ENCODE results near the gene KCNN1. TPM values are rescaled to one million over a fixed set of nuclear protein-coding genes. Genes with fewer than 3 reads are reported as not detected.

Gene KCNN1
- total RNA-seq, 3 donors from 2014 or later: 0.79 TPM; not detected in 2

GRCh38 chr19:17929056-17929455 lies 37.9 kb upstream of the KCNN1 start:
- intact Hi-C loops (cut with DNase I, micrococcal nuclease): no loop called here
- Histone ChIP-seq H3K4me1 (ENCODE audit: low read depth) (peaks cover 17% of the 10 kb centered on the region), H3K36me3 (ENCODE audit: low read depth) (no peaks in the 10 kb centered on the region), H3K9me3 (no peaks in the 10 kb centered on the region), H3K4me3 (no peak overlapping the region)
- TF ChIP-seq CTCF (IDR thresholded peaks at IDR 0.05): no peak
- DNase-seq (no peak), ATAC-seq (no peak)

GRCh38 chr19:17931532-17932191 lies 35.2 kb upstream of the KCNN1 start:
- DNase-seq (no peak), ATAC-seq (no peak)
- Histone ChIP-seq H3K4me3 (no peak overlapping the region), H3K4me1 (ENCODE audit: low read depth) (peaks cover 19% of the 10 kb centered on the region), H3K36me3 (ENCODE audit: low read depth) (no peaks in the 10 kb centered on the region), H3K9me3 (no peaks in the 10 kb centered on the region)
- intact Hi-C loops (cut with DNase I, micrococcal nuclease): loop anchor here in 1 of 2 donors (2.0 kb wide), 1 partner anchor 73 kb away; the partner anchor contains the start of gene RPL18A
- no peak for TF ChIP-seq CTCF (IDR thresholded peaks at IDR 0.05)

- ATAC-seq (peak; percentile 99), DNase-seq (peak; percentile 94 to 96 (median 95))
- H3K36me3 ChIP-seq (ENCODE audit: low read depth): no peaks in the 10 kb centered on the region
- intact Hi-C loops (cut with DNase I, micrococcal nuclease): loop anchor here in 1 of 2 donors (2.0 kb wide), 1 partner anchor 74 kb away; the partner anchor contains the start of gene RPL18A
- H3K9me3 ChIP-seq: no peaks in the 10 kb centered on the region
- TF ChIP-seq CTCF (IDR thresholded peaks at IDR 0.05): peak; percentile 72
- H3K4me1 ChIP-seq (ENCODE audit: low read depth): peaks cover 19% of the 10 kb centered on the region
- H3K4me3 ChIP-seq: peak within 1 kb of the TSS; percentile 77
Observed at GRCh38 chr19:17932485-17933338, 34.2 kb upstream of the KCNN1 start, which contains the start of gene CCDC124. Gene CCDC124 (plus strand): TSS chr19:17933015. CDS start chr19:17936421, 3,406 bp downstream.

- DNase-seq (no peak), ATAC-seq (no peak)
- Histone ChIP-seq H3K9me3 (no peaks in the 10 kb centered on the region), H3K4me1 (ENCODE audit: low read depth) (peaks cover 19% of the 10 kb centered on the region), H3K4me3 (peak overlapping the region; percentile 77), H3K36me3 (ENCODE audit: low read depth) (no peaks in the 10 kb centered on the region)
- intact Hi-C loops (cut with DNase I, micrococcal nuclease): loop anchor here in 1 of 2 donors (2.0 kb wide), 1 partner anchor 75 kb away; the partner anchor contains the start of gene RPL18A
- no peak for TF ChIP-seq CTCF (IDR thresholded peaks at IDR 0.05)
Observed at GRCh38 chr19:17933414-17934129, 33.3 kb upstream of the KCNN1 start.

- Histone ChIP-seq H3K36me3 (ENCODE audit: low read depth) (no peaks in the 10 kb centered on the region), H3K9me3 (no peaks in the 10 kb centered on the region), H3K4me1 (ENCODE audit: low read depth) (peaks cover 21% of the 10 kb centered on the region), H3K4me3 (no peak overlapping the region)
- DNase-seq (no peak), ATAC-seq (no peak)
- intact Hi-C loops (cut with DNase I, micrococcal nuclease): loop anchor here in 1 of 2 donors (5.0 kb wide), 1 partner anchor 61 kb away; no protein-coding TSS in a partner anchor
- TF ChIP-seq CTCF (IDR thresholded peaks at IDR 0.05): no peak
Observed at GRCh38 chr19:17936379-17936778, 30.5 kb upstream of the KCNN1 start.
